Aorta (tissue), 5 donors: ENCODE measurements around the gene TAF3. TPM values are rescaled to one million over a fixed set of nuclear protein-coding genes. Genes with fewer than 3 reads are reported as not detected.

Source experiments
- ATAC-seq: fragments of 200-7000 bp; cut with Tn5 transposase; one replicate; pipeline ENCODE4 v1.9.1; 2022; ENCODE audit warnings: moderate library complexity; ENCODE audit not compliant: low FRiP score
- DNase-seq, 2 donors: peaks; one replicate each; pipeline ENCODE4 v3.0.0-alpha.2; 2020
- H3K27ac ChIP-seq, 2 donors: one replicate each; pipeline ENCODE4 v1.5.1; 2013; ENCODE audit warnings: low read length in 2 of 2, mild to moderate bottlenecking in 2 of 2, moderate library complexity in 2 of 2, control low read depth in 1 of 2, inconsistent platforms in 1 of 2, low read depth in 1 of 2
- H3K27me3 ChIP-seq, 2 donors: one replicate each; pipeline ENCODE4 v1.6.1; 2013; ENCODE audit warnings: control low read depth in 1 of 2, low read length in 1 of 2, mild to moderate bottlenecking in 1 of 2, moderate library complexity in 1 of 2; ENCODE audit not compliant: insufficient read depth in 2 of 2, control insufficient read depth in 1 of 2
- H3K36me3 ChIP-seq, 2 donors: one replicate each; pipeline ENCODE4 v1.6.1; 2013; ENCODE audit warnings: control low read depth in 1 of 2, low read length in 1 of 2, mild to moderate bottlenecking in 1 of 2; ENCODE audit not compliant: insufficient read depth in 2 of 2, control insufficient read depth in 1 of 2
- H3K4me1 ChIP-seq, 2 donors: one replicate each; pipeline ENCODE4 v1.6.1; 2013; ENCODE audit warnings: low read length in 2 of 2, control low read depth in 1 of 2, mild to moderate bottlenecking in 1 of 2, moderate library complexity in 1 of 2; ENCODE audit not compliant: insufficient read depth in 2 of 2, control insufficient read depth in 1 of 2
- H3K4me3 ChIP-seq, 2 donors: one replicate each; pipeline ENCODE4 v1.5.1; 2013; ENCODE audit warnings: low read length in 2 of 2, control low read depth in 1 of 2, mild to moderate bottlenecking in 1 of 2
- H3K9me3 ChIP-seq: one replicate; pipeline ENCODE4 v1.6.1; 2013; ENCODE audit warnings: mild to moderate bottlenecking, low read length; ENCODE audit not compliant: control insufficient read depth
- WGBS, 2 donors: extraction: QIAGEN DNeasy Blood & Tissue Kit; methylation state at CpG; one replicate each; pipeline ENCODE4 v1.1.7; 2013; 5-methylcytosine and 5-hydroxymethylcytosine counted together
- intact Hi-C, 2 donors: fragments of 100-400 bp; cut with DNase I; formaldehyde crosslinking; loops; one replicate each; pipeline versions ENCODE4 v1.14.2 to v1.15.0; 2022
- polyA plus RNA-seq, 2 donors: library from polyadenylated mRNA; stranded (reverse); fragments of 200-250 nt; gene quantifications; one replicate each; pipeline ENCODE4 v1.2.3, GENCODE V29; 2013
- total RNA-seq, 2 donors: library from RNA; stranded (reverse); fragmentation: NEBNext Ultra II Directional; extraction: Animal tissue kit (Norgen Biotek cat#: 25700); gene quantifications; one replicate each; pipeline ENCODE4 v1.2.1, GENCODE V29; 2021
- donor health status: healthy with polysubstance abuse.
- donor health status: Bipolar disorder and iron deficiency.
- donor health status: DM: no; HTN: no; CAD: no.
- donor health status: DM: no; HTN: no; CAD: no.
- donor health status: DM: yes; HTN: yes; CAD: no.

TAF3 gene
- total and polyA plus RNA-seq, 4 donors, result 3.4 to 11.4 (median 8.6) TPM

DNA sequence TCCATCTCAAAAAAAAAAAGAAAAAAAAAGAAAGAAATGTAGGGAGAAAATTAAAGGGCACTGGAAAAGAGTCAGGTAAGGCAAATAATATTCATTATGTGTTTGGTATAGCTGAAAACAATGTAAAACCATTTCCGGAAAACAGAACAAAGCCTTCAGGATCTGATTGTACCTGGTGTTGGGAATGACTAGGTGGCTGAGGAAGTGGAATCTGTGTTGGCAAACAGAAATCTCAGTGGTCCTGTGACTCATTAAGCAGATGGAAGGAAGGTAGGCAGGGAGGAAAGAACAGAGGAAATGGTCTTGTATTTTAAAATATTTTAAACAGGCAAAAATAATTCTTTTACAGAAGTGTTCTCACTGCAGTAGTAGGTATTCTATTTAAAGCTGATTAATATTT, 180.5 kb downstream of the TAF3 start:
- ATAC-seq, result no peak
- Histone ChIP-seq H3K36me3 (peaks cover 0 to 2% of the 10 kb centered on the region in 2 donors), H3K4me3 (no peak overlapping the region), H3K27me3 (no peaks in the 10 kb centered on the region), H3K27ac (no peak overlapping the region), H3K4me1 (no peaks in the 10 kb centered on the region), H3K9me3 (no peaks in the 10 kb centered on the region)
- WGBS, 2 donors, result 95 to 96% methylated on average over 1 of the region's 1 CpG
- intact Hi-C loops, result no loop called here
- DNase-seq, result no peak

DNA sequence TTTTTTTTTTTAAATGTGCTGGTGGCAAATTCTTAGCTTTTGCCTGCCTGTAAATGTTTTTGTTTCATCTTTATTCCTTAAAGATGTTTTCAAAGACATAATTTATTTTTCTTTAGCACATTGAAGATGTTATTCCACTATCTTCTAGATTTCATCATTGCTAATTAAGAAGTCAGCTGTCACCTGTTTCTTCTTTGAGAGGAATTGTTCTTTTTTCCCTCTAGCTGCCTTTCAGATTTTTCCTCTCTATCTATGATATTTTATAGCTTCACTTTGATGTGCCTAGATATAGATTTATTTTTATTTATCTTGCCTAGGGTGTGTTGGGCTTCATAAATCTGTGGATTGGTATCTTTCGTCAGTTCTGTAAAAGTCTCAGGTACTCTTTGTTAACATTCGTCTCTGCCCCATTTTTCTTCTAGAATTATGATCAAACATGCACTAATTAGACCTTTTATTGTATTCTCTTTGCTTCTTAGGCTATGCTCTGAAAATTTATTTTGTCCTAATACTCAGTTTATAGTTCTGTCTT, 186.2 kb downstream of the TAF3 start:
- no peaks in the 10 kb centered on the region for H3K36me3 ChIP-seq
- H3K9me3 ChIP-seq, result no peaks in the 10 kb centered on the region
- 81 to 96% methylated on average over 2 of the region's 2 CpGs for WGBS, 2 donors
- no peaks in the 10 kb centered on the region for H3K27me3 ChIP-seq
- ATAC-seq (no peak), DNase-seq (no peak)
- H3K27ac ChIP-seq, result no peak overlapping the region
- no peak overlapping the region for H3K4me3 ChIP-seq
- H3K4me1 ChIP-seq, result no peaks in the 10 kb centered on the region
- intact Hi-C loops, result no loop called here

GRCh38 chr10:8006274-8006999, 188.1 kb downstream of the TAF3 start:
- no peaks in the 10 kb centered on the region for H3K4me1 ChIP-seq
- H3K27me3 ChIP-seq, result no peaks in the 10 kb centered on the region
- no peak overlapping the region for H3K27ac ChIP-seq
- WGBS, 2 donors, result 92 to 93% methylated on average over 10 of the region's 10 CpGs
- H3K9me3 ChIP-seq, result no peaks in the 10 kb centered on the region
- DNase-seq (no peak), ATAC-seq (no peak)
- intact Hi-C loops, result no loop called here
- H3K4me3 ChIP-seq, result no peak overlapping the region
- no peaks in the 10 kb centered on the region for H3K36me3 ChIP-seq

DNA sequence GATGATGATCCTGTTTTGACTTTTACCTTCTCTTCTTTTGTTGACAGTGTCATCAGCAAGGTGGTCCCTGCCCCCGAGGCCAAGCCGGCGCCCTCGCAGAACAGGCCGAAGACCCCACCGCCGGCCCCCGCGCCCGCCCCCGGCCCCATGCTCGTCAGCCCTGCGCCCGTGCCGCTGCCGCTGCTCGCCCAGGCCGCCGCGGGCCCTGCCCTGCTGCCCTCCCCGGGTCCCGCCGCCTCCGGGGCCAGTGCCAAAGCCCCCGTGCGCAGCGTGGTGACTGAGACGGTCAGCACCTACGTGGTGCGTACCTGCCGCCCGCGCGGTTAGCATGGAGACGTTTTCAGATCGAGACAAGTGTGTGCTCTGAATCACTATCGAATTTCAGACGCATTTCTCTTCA, 190.7 kb downstream of the TAF3 start:
- DNase-seq, result no peak
- Histone ChIP-seq H3K36me3 (peaks cover 0 to 3% of the 10 kb centered on the region in 2 donors), H3K9me3 (no peaks in the 10 kb centered on the region), H3K27me3 (no peaks in the 10 kb centered on the region), H3K4me3 (no peak overlapping the region), H3K4me1 (no peaks in the 10 kb centered on the region), H3K27ac (no peak overlapping the region)
- ATAC-seq, result no peak
- 97 to 98% methylated on average over 38 of the region's 38 CpGs for WGBS, 2 donors
- intact Hi-C loops, result no loop called here

DNA sequence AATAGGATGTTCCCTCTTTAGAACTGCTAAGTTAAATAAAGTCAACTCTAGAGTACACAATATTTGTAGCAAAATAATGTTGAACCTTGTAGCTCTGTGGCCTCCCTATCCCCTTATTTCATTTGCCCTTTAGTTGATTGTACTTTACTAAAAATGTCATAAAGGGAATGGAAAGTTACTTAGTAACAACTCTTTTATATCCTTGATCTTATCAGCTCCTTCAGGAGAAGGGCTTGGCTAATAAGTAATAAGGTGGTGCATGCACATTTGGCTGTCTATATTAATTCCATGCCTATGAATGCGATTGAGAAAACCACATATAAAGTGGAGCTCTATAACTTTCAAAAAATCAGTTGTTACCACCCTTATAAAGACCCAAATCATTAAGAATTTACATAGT, 194.7 kb downstream of the TAF3 start:
- Histone ChIP-seq H3K4me3 (no peak overlapping the region), H3K36me3 (peaks cover 0 to 7% of the 10 kb centered on the region in 2 donors), H3K27me3 (no peaks in the 10 kb centered on the region), H3K27ac (no peak overlapping the region), H3K4me1 (no peaks in the 10 kb centered on the region), H3K9me3 (no peaks in the 10 kb centered on the region)
- intact Hi-C loops, result no loop called here
- DNase-seq (no peak), ATAC-seq (no peak)
- 99 to 100% methylated on average over 1 of the region's 1 CpG for WGBS, 2 donors

DNA sequence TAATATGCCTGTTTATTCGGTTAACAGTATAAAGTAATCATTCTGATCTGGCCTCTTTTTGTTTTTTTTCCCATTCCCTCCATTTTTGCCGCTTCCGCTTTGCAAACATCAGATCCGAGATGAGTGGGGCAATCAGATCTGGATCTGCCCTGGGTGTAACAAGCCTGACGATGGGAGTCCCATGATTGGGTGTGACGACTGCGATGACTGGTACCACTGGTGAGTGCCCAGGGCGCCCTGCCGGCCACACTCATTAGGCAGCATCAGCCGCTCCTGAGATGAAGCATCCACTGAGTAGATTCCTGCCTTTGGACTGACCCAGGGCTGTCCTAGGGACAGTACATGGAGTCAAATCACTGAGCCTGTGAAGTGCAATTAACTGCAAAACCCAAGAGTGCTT, 195.3 kb downstream of the TAF3 start:
- intact Hi-C loops, result no loop called here
- no peak for DNase-seq
- Histone ChIP-seq H3K4me3 (no peak overlapping the region), H3K27me3 (no peaks in the 10 kb centered on the region), H3K27ac (no peak overlapping the region), H3K36me3 (peaks cover 0 to 7% of the 10 kb centered on the region in 2 donors), H3K9me3 (no peaks in the 10 kb centered on the region), H3K4me1 (no peaks in the 10 kb centered on the region)
- WGBS, 2 donors, result 97 to 98% methylated on average over 10 of the region's 10 CpGs
- no peak for ATAC-seq

- Histone ChIP-seq H3K4me3 (no peak overlapping the region), H3K27me3 (no peaks in the 10 kb centered on the region), H3K9me3 (no peaks in the 10 kb centered on the region), H3K36me3 (peaks cover 0 to 7% of the 10 kb centered on the region in 2 donors), H3K27ac (no peak overlapping the region), H3K4me1 (no peaks in the 10 kb centered on the region)
- no peak for ATAC-seq
- WGBS, 2 donors, result 95% methylated on average over 16 of the region's 16 CpGs
- no peak for DNase-seq
- intact Hi-C loops, result no loop called here
Measured at GRCh38 chr10:8014649-8015048, 196.3 kb downstream of the TAF3 start.

DNA sequence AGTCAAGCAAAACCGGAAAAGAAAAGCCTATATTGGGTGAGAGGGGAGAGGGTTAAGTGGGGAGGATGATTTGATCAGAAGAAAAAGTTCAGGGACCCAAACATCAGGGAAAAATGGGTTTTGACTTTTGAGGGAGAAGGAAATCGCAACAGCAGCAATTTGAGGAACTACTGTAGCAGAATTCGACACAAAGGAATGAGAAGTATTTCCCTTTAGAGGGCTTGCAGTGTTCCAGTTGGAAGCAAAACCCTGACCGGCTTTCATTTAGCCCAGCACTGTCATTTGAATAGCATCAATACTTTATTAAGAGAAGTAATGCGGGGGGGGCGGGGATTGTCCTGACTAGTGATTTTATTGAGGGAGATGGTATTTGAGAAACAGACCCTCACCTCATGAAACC, 199.0 kb downstream of the TAF3 start:
- Histone ChIP-seq H3K27ac (no peak overlapping the region), H3K9me3 (no peaks in the 10 kb centered on the region), H3K4me1 (no peaks in the 10 kb centered on the region), H3K36me3 (peaks cover 0 to 7% of the 10 kb centered on the region in 2 donors), H3K27me3 (peaks cover 0 to 2% of the 10 kb centered on the region in 2 donors), H3K4me3 (no peak overlapping the region)
- no peak for ATAC-seq
- 34 to 40% methylated on average over 6 of the region's 6 CpGs for WGBS, 2 donors
- intact Hi-C loops, result no loop called here
- no peak for DNase-seq

DNA sequence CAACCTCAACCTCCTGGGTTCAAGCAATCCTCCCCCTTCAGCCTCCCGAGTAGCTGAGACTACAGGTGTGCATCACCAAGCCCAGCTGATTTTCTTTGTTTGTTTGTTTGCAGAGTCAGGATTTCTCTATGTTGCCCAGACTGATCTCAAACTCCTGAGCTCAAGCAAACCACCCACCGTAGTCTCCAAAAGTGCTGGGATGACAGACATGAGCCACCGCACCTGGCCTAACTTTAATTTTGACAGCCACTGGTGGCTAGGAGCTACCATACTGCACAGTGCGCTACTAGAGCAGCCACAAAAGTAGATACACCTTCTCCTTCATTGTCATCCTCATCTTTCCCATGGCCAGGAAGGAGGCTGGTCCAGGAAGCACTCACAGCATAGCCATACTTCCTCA, 205.0 kb downstream of the TAF3 start:
- Histone ChIP-seq H3K4me3 (no peak overlapping the region), H3K4me1 (no peaks in the 10 kb centered on the region), H3K9me3 (peaks cover 2% of the 10 kb centered on the region), H3K27me3 (peaks cover 0 to 2% of the 10 kb centered on the region in 2 donors), H3K36me3 (no peaks in the 10 kb centered on the region), H3K27ac (no peak overlapping the region)
- ATAC-seq (no peak), DNase-seq (no peak)
- intact Hi-C loops, result no loop called here
- WGBS, 2 donors, result 80 to 95% methylated on average over 4 of the region's 4 CpGs
